H1 (cell line): ENCODE measurements around the gene DIS3L. TPM values are rescaled to one million over a fixed set of nuclear protein-coding genes. Genes with fewer than 3 reads are reported as not detected.

Source experiments
- CHD1 ChIP-seq: IDR thresholded peaks from 2 replicates; pipeline ENCODE4 v1.6.1; 2012; ENCODE audit warnings: low read depth, low read length, improper control_type of control experiment
- GTF2F1 ChIP-seq: IDR thresholded peaks from 2 replicates; pipeline ENCODE4 v1.6.1; 2012; ENCODE audit warnings: low read depth, low read length, improper control_type of control experiment, borderline replicate concordance
- HDAC6 ChIP-seq: IDR thresholded peaks from one replicate; pipeline ENCODE4 v1.7.1; 2012; ENCODE audit warnings: low read depth, mild to moderate bottlenecking, inconsistent platforms, low read length, moderate library complexity
- TBP ChIP-seq: IDR thresholded peaks from 2 replicates; pipeline ENCODE4 v1.6.1; 2011; ENCODE audit warnings: low read depth, low read length, improper control_type of control experiment
- TEAD4 ChIP-seq: IDR thresholded peaks from 2 replicates; pipeline ENCODE4 v1.6.1; 2012; ENCODE audit warnings: low read depth, low read length, inconsistent platforms, mixed read lengths
- USF2 ChIP-seq: IDR thresholded peaks from 2 replicates; pipeline ENCODE4 v1.6.1; 2011; ENCODE audit warnings: low read length, improper control_type of control experiment
- ZNF274 ChIP-seq: IDR thresholded peaks from 2 replicates; pipeline ENCODE4 v1.7.0; 2012; ENCODE audit warnings: low read length, borderline replicate concordance; ENCODE audit errors: extremely low read depth
- polyA plus RNA-seq, 7 experiments: library from polyadenylated mRNA; depleted of rRNA in 3 of 7; stranded (reverse) in 5 of 7; unstranded in 2 of 7; fragments of >200 nt in 5 of 7; fragments of 200-250 nt in 2 of 7; gene quantifications; 1 replicate in 5 of 7; 2 replicates in 1 of 7; 4 replicates in 1 of 7; pipeline versions ENCODE4 v1.2.1 to v1.2.3, GENCODE V29; 2011 to 2013; ENCODE audit warnings: missing spikeins in 2 of 7, mixed read lengths in 2 of 7
- total RNA-seq: library from RNA; stranded (reverse); fragmentation: NEBNext Ultra II Directional; extraction: Animal tissue kit (Norgen Biotek cat#: 25700); gene quantifications from 2 replicates; pipeline ENCODE4 v1.2.1, GENCODE V29; 2021

Gene DIS3L
- total and polyA plus RNA-seq, 2 of the 8 experiments (the other 6 are each of a cell fraction or from before 2014, with no cell fraction given) = 8.7 to 25.0 TPM

GRCh38 chr15:66327736-66328135, 34.4 kb downstream of the DIS3L start (continued):
- TF ChIP-seq TBP (no peak), TEAD4 (no peak), CHD1 (no peak), ZNF274 (no peak), USF2 (no peak), HDAC6 (no peak), GTF2F1 (no peak)
- TF ChIP-seq, all 59 proteins: peak for 0
